ENCODE results near the gene FADS2.

Gene FADS2

GRCh38 chr11:61911128-61911700, 83.1 kb downstream of the FADS2 start:
- Histone ChIP-seq H3K9me3 (ENCODE audit: severe bottlenecking) (no peaks in the 10 kb centered on the region), H3K27me3 (ENCODE audit: insufficient read depth, low read depth, severe bottlenecking) (no peaks in the 10 kb centered on the region), H3K4me3 (ENCODE audit: low read depth, low read length) (no peak overlapping the region), H3K36me3 (no peaks in the 10 kb centered on the region), H3K27ac (no peak overlapping the region)
- TF ChIP-seq CTCF (IDR thresholded peaks at IDR 0.05; ENCODE audit: low read depth, low read length) = no peak
- no peak for DNase-seq

DNA sequence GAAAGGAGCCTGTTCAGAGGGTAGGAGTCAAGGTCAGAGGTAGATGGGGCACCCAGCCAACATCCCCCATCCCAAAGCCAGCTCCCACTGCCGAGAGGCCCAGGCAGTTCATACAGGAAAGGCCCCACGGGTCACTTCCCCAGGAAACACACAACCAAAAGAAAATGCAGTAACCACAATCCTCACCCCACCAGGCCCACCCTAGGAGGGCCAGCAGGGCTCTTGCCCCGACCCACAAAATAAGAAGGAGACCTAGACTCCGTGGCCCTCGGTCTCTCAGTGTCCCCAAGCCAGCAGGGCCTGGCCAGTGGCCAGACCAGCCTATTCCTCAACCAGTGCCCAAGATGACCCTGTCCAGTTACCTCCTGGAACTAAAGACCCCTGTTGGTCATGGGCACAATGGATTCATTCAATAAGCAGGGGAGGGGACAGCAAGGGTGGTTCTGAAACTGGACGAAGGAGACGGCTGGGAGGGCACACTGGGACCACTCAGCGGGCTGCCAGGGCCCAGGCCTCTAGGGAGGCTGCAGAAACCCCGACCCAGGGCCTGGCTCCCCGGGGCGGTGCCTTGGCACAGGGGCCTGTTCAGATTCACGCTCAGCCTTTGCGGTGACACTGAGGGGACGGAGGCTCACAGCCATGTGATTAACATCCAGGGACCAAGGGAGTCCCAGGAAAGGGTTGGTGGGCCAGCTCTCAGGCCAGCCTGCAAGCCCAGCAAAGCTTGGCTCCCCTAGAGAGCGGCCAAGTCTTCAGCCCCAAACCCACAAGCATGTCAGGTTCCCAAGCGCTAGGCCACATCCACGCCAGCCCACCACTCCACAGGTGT, 83.8 kb downstream of the FADS2 start:
- Histone ChIP-seq H3K4me3 (ENCODE audit: low read depth, low read length) (no peak overlapping the region), H3K27ac (no peak overlapping the region), H3K9me3 (ENCODE audit: severe bottlenecking) (no peaks in the 10 kb centered on the region), H3K27me3 (ENCODE audit: insufficient read depth, low read depth, severe bottlenecking) (no peaks in the 10 kb centered on the region), H3K36me3 (no peaks in the 10 kb centered on the region)
- DNase-seq = no peak
- no peak for TF ChIP-seq CTCF (IDR thresholded peaks at IDR 0.05; ENCODE audit: low read depth, low read length)

- Histone ChIP-seq H3K9me3 (ENCODE audit: severe bottlenecking) (no peaks in the 10 kb centered on the region), H3K27ac (no peak overlapping the region), H3K4me3 (ENCODE audit: low read depth, low read length) (no peak overlapping the region), H3K36me3 (no peaks in the 10 kb centered on the region), H3K27me3 (ENCODE audit: insufficient read depth, low read depth, severe bottlenecking) (no peaks in the 10 kb centered on the region)
- no peak for DNase-seq
- TF ChIP-seq CTCF (IDR thresholded peaks at IDR 0.05; ENCODE audit: low read depth, low read length) = no peak
Measured at GRCh38 chr11:61912530-61912898, 84.4 kb downstream of the FADS2 start.

DNA sequence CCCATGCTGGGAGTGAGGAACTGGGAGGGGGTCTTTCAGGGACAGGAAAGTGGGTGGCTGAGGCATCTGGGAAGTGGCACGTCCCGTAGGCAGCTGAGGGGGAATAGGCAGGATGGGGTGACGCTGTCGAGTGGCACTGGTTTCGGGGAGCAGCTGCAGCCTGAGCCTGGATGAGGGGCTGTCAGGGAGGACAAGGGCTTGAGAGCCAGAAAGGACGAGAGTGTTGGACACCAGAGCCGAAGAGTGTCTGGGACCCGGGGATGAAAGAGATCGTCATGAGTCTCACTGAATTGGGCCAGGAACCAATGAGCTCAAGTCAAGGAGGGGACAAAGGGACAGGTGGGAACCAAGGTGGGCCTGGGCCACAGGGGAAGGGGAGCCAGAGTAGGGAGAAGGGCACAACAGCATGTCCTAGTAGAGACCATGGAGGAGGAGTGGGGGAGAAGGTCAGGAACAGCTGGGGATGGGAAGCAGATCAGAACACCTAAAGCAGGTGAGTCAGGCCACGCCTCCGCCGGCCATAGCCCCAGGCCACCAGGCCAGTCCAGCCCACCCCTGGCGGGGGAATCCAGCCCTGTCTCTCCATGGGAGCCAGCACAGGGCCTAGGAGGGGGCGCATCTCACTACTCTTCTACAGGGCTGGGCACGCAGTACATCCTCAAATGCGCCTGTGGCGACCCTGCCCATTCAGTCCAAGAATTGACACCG, 85.0 kb downstream of the FADS2 start:
- DNase-seq = no peak
- no peak overlapping the region for H3K4me3 ChIP-seq (ENCODE audit: low read depth, low read length)

GRCh38 chr11:61913699-61914395, 85.7 kb downstream of the FADS2 start:
- Histone ChIP-seq H3K4me3 (ENCODE audit: low read depth, low read length) (no peak overlapping the region), H3K36me3 (no peaks in the 10 kb centered on the region), H3K27ac (no peak overlapping the region), H3K9me3 (ENCODE audit: severe bottlenecking) (no peaks in the 10 kb centered on the region), H3K27me3 (ENCODE audit: insufficient read depth, low read depth, severe bottlenecking) (no peaks in the 10 kb centered on the region)
- DNase-seq = no peak
- no peak for TF ChIP-seq CTCF (IDR thresholded peaks at IDR 0.05; ENCODE audit: low read depth, low read length)

More for the DNA sequence above, 85.0 kb downstream of the FADS2 start:
- H3K27ac ChIP-seq = no peak overlapping the region
- no peak for TF ChIP-seq CTCF (IDR thresholded peaks at IDR 0.05; ENCODE audit: low read depth, low read length)
- H3K9me3 ChIP-seq (ENCODE audit: severe bottlenecking) = no peaks in the 10 kb centered on the region
- no peaks in the 10 kb centered on the region for H3K36me3 ChIP-seq
- no peaks in the 10 kb centered on the region for H3K27me3 ChIP-seq (ENCODE audit: insufficient read depth, low read depth, severe bottlenecking)

All from WERI-Rb-1 (cell line).